ENCODE data around the gene MAGEA12. TPM values are rescaled to one million over a fixed set of nuclear protein-coding genes. Genes with fewer than 3 reads are reported as not detected.
"Not testable (repeated sequence)": the region's sequence is repeated elsewhere in the genome, so short reads cannot be mapped to it uniquely, and the experiment has no call there.

MAGEA12 gene, protein sequence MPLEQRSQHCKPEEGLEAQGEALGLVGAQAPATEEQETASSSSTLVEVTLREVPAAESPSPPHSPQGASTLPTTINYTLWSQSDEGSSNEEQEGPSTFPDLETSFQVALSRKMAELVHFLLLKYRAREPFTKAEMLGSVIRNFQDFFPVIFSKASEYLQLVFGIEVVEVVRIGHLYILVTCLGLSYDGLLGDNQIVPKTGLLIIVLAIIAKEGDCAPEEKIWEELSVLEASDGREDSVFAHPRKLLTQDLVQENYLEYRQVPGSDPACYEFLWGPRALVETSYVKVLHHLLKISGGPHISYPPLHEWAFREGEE
- total RNA-seq, result not detected

DNA sequence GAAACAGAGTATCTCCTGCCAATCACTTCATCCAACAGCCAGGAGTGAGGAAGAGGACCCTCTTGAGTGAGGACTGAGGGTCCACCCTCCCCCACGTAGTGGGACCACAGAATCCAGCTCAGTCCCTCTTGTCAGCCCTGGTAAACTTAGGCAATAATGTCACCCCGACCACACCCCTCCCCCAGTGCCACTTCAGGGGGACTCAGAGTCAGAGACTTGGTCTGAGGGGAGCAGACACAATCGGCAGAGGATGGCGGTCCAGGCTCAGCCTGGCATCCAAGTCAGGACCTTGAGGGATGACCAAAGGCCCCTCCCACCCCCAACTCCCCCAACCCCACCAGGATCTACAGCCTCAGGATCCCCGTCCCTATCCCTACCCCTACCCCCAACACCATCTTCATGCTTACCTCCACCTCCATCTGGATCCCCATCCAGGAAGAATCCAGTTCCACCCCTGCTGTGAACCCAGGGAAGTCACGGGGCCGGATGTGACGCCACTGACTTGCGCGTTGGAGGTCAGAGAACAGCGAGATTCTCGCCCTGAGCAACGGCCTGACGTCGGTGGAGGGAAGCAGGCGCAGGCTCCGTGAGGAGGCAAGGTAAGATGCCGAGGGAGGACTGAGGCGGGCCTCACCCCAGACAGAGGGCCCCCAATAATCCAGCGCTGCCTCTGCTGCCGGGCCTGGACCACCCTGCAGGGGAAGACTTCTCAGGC lies at the start of gene MAGEA12, which contains the start of gene CSAG1:
Gene MAGEA12, plus strand, starts transcription at position 497 of the 715 bp plus-strand sequence. CDS start 2,405 bp downstream, outside the sequence.
Gene CSAG1, minus strand, starts transcription at position 461 of the 715 bp plus-strand sequence. CDS start 1,261 bp downstream, outside the sequence.
- no peak within 1 kb of the TSS for H3K27ac Mint-ChIP-seq
- ATAC-seq, result no peak
- no peaks in the 10 kb centered on the region for H3K36me3 Mint-ChIP-seq (ENCODE audit: low read depth)
- H3K27me3 Mint-ChIP-seq, result no peaks in the 10 kb centered on the region
- no peak for DNase-seq
- H3K4me1 Mint-ChIP-seq, result no peaks in the 10 kb centered on the region
- ChIA-PET POLR2A (no interaction called here), CTCF (no interaction called here)
- intact Hi-C loops (cut with DNase I, micrococcal nuclease), result no loop called here
- no peaks in the 10 kb centered on the region for H3K9me3 Mint-ChIP-seq (ENCODE audit: low read depth)
- no peak within 1 kb of the TSS for H3K4me3 Mint-ChIP-seq

DNA sequence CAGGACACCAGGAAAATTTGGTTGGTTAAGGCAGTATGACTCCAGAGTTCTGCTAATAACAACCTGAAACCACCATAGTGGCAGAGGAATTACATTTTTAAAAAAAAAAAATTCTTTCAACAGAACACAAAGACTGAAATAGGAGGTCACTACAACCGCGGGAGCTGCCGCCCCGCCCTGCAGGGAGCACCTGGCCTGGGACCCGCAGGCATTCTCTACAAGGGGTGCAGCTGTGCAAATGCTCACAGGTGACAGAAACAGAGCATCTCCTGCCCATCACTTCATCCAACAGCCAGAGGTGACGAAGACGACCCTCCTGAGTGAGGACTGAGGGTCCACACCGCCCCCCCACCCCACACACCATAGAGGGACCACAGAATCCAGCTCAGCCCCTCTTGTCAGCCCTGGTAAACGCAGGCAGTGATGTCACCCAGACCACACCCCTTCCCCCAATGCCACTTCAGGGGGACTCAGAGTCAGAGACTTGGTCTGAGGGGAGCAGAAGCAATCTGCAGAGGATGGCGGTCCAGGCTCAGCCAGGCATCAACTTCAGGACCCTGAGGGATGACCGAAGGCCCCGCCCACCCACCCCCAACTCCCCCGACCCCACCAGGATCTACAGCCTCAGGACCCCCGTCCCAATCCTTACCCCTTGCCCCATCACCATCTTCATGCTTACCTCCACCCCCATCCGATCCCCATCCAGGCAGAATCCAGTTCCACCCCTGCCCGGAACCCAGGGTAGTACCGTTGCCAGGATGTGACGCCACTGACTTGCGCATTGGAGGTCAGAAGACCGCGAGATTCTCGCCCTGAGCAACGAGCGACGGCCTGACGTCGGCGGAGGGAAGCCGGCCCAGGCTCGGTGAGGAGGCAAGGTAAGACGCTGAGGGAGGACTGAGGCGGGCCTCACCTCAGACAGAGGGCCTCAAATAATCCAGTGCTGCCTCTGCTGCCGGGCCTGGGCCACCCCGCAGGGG lies 35.3 kb upstream of the MAGEA12 start, which contains the start of gene MAGEA3:
Gene MAGEA3, plus strand, starts transcription at position 843 of the 980 bp plus-strand sequence. CDS start 2,039 bp downstream, outside the sequence.
- POLR2A ChIA-PET; H3K27ac Mint-ChIP-seq; DNase-seq; H3K9me3 Mint-ChIP-seq (ENCODE audit: low read depth); intact Hi-C loops (cut with DNase I, micrococcal nuclease); H3K4me1 Mint-ChIP-seq; CTCF ChIA-PET; H3K27me3 Mint-ChIP-seq; H3K36me3 Mint-ChIP-seq (ENCODE audit: low read depth); H3K4me3 Mint-ChIP-seq; ATAC-seq: not testable (repeated sequence)

DNA sequence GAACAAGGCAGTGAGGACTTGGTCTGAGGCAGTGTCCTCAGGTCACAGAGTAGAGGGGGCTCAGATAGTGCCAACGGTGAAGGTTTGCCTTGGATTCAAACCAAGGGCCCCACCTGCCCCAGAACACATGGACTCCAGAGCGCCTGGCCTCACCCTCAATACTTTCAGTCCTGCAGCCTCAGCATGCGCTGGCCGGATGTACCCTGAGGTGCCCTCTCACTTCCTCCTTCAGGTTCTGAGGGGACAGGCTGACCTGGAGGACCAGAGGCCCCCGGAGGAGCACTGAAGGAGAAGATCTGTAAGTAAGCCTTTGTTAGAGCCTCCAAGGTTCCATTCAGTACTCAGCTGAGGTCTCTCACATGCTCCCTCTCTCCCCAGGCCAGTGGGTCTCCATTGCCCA lies 33.2 kb upstream of the MAGEA12 start:
- DNase-seq; H3K27ac Mint-ChIP-seq; POLR2A ChIA-PET; ATAC-seq; H3K36me3 Mint-ChIP-seq (ENCODE audit: low read depth); intact Hi-C loops (cut with DNase I, micrococcal nuclease); H3K4me3 Mint-ChIP-seq; H3K9me3 Mint-ChIP-seq (ENCODE audit: low read depth); H3K27me3 Mint-ChIP-seq; CTCF ChIA-PET; H3K4me1 Mint-ChIP-seq: not testable (repeated sequence)

DNA sequence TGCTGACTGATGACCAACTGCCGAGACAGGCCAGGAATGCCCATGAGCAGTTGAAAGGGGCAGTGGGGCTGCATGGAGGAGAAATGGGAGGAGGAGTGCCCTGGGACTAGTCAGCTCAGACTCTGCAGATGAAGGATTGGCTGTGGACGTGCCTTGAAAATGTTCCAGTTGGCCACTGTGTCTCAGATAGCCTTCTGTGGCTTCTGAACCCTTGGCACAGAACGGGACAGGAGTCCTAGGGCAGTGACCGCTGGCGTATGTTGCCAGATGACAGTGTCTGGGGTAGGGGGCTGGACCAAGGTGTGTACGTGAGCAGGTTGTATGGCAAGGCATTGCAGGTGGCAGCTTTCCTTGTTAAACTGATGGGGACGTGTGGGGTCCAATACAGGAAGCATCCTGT lies 27.1 kb upstream of the MAGEA12 start:
- POLR2A ChIA-PET; H3K36me3 Mint-ChIP-seq (ENCODE audit: low read depth); H3K27me3 Mint-ChIP-seq; DNase-seq; H3K4me1 Mint-ChIP-seq; H3K9me3 Mint-ChIP-seq (ENCODE audit: low read depth); CTCF ChIA-PET; H3K4me3 Mint-ChIP-seq; ATAC-seq; intact Hi-C loops (cut with DNase I, micrococcal nuclease); H3K27ac Mint-ChIP-seq: not testable (repeated sequence)

DNA sequence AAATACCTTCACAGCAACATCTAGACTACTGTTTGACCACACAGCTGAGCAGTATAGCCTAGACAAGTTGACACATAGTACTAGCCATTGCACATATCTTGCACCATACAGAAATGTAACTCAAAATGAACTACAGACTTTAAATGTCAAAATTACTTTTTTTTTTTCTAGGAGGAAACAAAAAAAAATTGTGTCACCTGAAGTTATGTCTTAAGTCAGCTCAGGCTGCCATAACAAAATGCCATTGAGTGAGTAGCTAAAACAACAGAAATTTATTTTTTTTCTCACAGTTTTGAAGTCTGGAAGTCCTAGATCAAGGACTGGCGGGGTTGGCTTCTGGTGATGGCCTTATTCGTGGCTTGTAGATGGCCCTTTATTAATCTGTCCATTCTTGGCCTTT lies 24.4 kb upstream of the MAGEA12 start, which contains the start of gene CSAG2:
Gene CSAG2, minus strand, starts transcription at position 101 of the 400 bp plus-strand sequence. CDS start 161 bp downstream, outside the sequence.
- CTCF ChIA-PET; H3K4me3 Mint-ChIP-seq; H3K36me3 Mint-ChIP-seq (ENCODE audit: low read depth); H3K27ac Mint-ChIP-seq; POLR2A ChIA-PET; H3K9me3 Mint-ChIP-seq (ENCODE audit: low read depth); H3K4me1 Mint-ChIP-seq; ATAC-seq; H3K27me3 Mint-ChIP-seq; DNase-seq; intact Hi-C loops (cut with DNase I, micrococcal nuclease): not testable (repeated sequence)

DNA sequence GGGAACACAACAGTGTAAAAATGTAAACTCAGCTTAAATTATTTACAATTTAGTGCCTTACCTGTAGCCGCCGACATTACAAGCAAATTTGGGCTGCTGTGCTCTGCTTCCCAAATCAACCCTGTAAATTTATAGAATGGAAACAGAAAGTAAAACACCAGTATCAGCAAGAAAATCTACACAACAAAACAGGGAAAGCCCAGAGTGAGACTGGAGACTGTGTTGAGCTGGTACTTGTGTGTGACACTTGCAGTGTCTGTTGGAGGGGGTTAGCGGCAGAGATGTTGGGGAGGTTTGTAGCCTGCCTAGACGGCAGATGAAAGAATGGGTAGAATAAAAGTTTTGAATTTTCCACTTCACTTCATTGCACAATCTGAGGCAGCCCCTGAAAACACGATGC lies 20.4 kb upstream of the MAGEA12 start:
- not testable (repeated sequence) for H3K36me3 Mint-ChIP-seq (ENCODE audit: low read depth)

DNA sequence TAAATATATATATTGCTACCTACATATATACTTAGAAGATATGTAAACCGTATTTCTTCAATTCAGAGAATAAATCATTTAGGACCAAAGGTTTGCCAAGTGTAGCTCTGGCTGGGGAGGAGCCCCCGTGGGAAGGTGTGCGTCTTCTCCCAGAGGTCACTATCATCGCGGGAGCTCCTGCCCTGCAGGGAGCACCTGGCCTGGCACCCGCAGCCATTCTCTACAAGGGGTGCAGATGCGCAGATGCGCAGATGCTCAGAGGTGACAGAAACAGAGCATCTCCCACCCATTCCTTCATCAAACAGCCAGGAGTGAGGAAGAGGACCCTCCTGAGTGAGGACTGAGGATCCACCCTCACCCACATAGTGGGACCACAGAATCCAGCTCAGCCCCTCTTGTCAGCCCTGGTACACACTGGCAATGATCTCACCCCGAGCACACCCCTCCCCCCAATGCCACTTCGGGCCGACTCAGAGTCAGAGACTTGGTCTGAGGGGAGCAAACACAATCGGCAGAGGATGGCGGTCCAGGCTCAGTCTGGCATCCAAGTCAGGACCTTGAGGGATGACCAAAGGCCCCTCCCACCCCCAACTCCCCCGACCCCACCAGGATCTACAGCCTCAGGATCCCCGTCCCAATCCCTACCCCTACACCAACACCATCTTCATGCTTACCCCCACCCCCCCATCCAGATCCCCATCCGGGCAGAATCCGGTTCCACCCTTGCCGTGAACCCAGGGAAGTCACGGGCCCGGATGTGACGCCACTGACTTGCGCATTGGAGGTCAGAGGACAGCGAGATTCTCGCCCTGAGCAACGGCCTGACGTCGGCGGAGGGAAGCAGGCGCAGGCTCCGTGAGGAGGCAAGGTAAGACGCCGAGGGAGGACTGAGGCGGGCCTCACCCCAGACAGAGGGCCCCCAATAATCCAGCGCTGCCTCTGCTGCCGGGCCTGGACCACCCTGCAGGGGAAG lies 19.5 kb upstream of the MAGEA12 start, which contains the start of gene MAGEA2B:
Gene MAGEA2B, plus strand, starts transcription at position 814 of the 973 bp plus-strand sequence. CDS start 2,479 bp downstream, outside the sequence.
- ATAC-seq; H3K4me1 Mint-ChIP-seq; H3K36me3 Mint-ChIP-seq (ENCODE audit: low read depth); POLR2A ChIA-PET; H3K4me3 Mint-ChIP-seq; H3K27me3 Mint-ChIP-seq; H3K27ac Mint-ChIP-seq; DNase-seq; H3K9me3 Mint-ChIP-seq (ENCODE audit: low read depth); CTCF ChIA-PET; intact Hi-C loops (cut with DNase I, micrococcal nuclease): not testable (repeated sequence)

More for the DNA sequence above, 20.4 kb upstream of the MAGEA12 start:
- H3K9me3 Mint-ChIP-seq (ENCODE audit: low read depth); H3K4me3 Mint-ChIP-seq; intact Hi-C loops (cut with DNase I, micrococcal nuclease); POLR2A ChIA-PET; ATAC-seq; H3K27ac Mint-ChIP-seq; DNase-seq; H3K4me1 Mint-ChIP-seq; H3K27me3 Mint-ChIP-seq; CTCF ChIA-PET: not testable (repeated sequence)

DNA sequence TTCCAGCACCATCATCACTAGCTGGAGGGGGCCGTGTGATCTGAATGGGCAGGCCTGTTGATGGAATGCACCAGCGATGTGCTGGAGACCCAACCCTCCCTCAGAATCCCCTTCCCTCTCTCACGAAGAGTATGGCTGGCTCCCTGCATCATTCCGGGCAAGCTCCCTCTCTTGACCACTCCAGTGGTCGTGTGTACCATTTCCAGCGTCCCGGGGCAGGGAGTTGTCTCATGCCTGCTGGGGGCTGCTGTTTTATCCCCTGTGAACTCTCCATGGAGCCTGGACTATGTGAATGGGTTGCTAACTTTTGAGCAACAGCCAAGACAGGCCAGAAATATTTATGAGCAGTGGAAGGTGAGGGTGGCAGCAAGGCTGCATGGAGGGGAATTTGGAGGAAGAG lies 8.1 kb upstream of the MAGEA12 start:
- no peaks in the 10 kb centered on the region for H3K9me3 Mint-ChIP-seq (ENCODE audit: low read depth)
- H3K4me3 Mint-ChIP-seq, result no peak overlapping the region
- no peaks in the 10 kb centered on the region for H3K36me3 Mint-ChIP-seq (ENCODE audit: low read depth)
- DNase-seq (no peak), ATAC-seq (no peak)
- H3K27ac Mint-ChIP-seq, result no peak overlapping the region
- H3K27me3 Mint-ChIP-seq, result peaks cover 2% of the 10 kb centered on the region
- no peaks in the 10 kb centered on the region for H3K4me1 Mint-ChIP-seq
- intact Hi-C loops (cut with DNase I, micrococcal nuclease), result no loop called here
- ChIA-PET CTCF (no interaction called here), POLR2A (no interaction called here)

DNA sequence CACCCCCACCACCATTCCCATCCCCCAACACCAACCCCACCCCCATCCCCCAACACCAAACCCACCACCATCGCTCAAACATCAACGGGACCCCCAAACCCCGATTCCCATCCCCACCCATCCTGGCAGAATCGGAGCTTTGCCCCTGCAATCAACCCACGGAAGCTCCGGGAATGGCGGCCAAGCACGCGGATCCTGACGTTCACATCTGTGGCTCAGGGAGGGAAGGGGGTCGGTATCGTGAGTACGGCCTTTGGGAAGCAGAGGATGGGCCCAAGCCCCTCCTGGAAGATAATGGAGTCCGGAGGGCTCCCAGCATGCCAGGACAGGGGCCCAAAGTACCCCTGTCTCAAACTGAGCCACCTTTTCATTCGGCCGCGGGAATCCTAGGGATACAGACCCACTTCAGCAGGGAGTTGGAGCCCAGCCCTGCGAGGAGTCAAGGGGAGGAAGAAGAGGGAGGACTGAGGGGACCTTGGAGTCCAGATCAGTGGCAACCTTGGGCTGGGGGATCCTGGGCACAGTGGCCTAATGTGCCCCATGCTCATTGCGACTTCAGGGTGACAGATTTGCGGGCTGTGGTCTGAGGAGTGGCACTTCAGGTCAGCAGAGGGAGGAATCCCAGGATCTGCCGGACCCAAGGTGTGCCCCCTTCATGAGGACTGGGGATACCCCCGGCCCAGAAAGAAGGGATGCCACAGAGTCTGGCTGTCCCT lies 744 bp downstream of the MAGEA12 start:
- H3K9me3 Mint-ChIP-seq (ENCODE audit: low read depth); POLR2A ChIA-PET; H3K4me3 Mint-ChIP-seq; ATAC-seq; CTCF ChIA-PET; H3K4me1 Mint-ChIP-seq; H3K27ac Mint-ChIP-seq; DNase-seq; intact Hi-C loops (cut with DNase I, micrococcal nuclease); H3K27me3 Mint-ChIP-seq; H3K36me3 Mint-ChIP-seq (ENCODE audit: low read depth): not testable (repeated sequence)

DNA sequence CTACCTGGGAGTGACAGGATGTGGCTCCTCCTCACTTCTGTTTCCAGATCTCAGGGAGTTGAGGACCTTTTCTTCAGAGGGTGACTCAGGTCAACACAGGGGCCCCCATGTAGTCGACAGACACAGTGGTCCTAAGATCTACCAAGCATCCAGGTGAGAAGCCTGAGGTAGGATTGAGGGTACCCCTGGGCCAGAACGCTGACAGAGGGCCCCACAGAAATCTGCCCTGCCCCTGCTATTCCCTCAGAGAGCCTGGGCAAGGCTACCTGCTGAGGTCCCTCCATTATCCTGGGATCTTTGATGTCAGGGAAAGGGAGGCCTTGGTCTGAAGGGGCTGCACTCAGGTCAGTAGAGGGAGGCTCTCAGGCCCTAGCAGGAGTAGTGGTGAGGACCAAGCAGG lies 1.5 kb downstream of the MAGEA12 start:
- Mint-ChIP-seq H3K9me3 (ENCODE audit: low read depth) (no peaks in the 10 kb centered on the region), H3K4me3 (no peak overlapping the region), H3K27me3 (no peaks in the 10 kb centered on the region), H3K36me3 (ENCODE audit: low read depth) (no peaks in the 10 kb centered on the region), H3K4me1 (no peaks in the 10 kb centered on the region), H3K27ac (no peak overlapping the region)
- ChIA-PET CTCF (no interaction called here), POLR2A (no interaction called here)
- intact Hi-C loops (cut with DNase I, micrococcal nuclease), result no loop called here
- DNase-seq (no peak), ATAC-seq (no peak)
